Measurements from ENCODE around the gene TCOF1. TPM values are rescaled to one million over a fixed set of nuclear protein-coding genes. Genes with fewer than 3 reads are reported as not detected.

Gene TCOF1
- total RNA-seq, 1 experiment from 2014 or later, result 75.3 TPM

DNA sequence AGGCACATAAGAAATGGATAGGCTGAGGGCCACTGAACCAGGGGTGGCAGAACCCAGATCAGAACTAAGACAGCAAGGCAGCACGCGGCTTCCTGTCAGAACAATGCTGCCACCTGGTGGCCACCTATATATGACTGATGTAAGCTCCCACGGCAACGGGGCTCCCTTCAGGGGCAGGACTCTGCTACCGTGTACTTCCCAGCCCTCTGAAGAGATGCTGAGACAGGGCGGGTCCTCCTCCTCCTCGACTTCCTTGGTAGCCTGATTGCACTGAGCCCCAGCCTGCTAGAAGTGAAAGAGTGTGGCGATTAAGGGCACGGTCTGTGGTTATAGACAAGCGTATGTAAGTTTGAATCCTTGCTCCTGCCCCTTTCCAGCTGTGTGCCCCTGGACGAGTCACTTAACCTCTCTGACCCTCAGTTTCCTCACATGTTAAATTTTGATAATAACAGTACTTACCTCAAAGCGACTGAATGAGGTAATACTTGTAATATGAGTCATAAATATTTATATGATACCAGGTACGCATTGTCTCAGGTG lies 78.7 kb downstream of the TCOF1 start:
- peak; percentile 74 to 84 for DNase-seq
- intact Hi-C loops (cut with micrococcal nuclease; ENCODE audit: unreplicated experiment), result loop anchor here (1.0 to 10.0 kb wide), 9 partner anchors 39 to 799 kb away; partner anchors contain the start of genes HMGXB3, TCOF1 and TIGD6
- H3K9me3 ChIP-seq (ENCODE audit: insufficient read depth, low read depth), result no peaks in the 10 kb centered on the region
- no peaks in the 10 kb centered on the region for H3K4me1 ChIP-seq (replicated peaks; ENCODE audit: insufficient read depth)
- H2AFZ ChIP-seq, result no peak overlapping the region
- H3K27ac ChIP-seq, result no peak overlapping the region
- H3K79me2 ChIP-seq (ENCODE audit: low read depth), result no peaks in the 10 kb centered on the region
- H4K20me1 ChIP-seq (ENCODE audit: insufficient read depth), result no peaks in the 10 kb centered on the region
- ChIA-PET CTCF (interaction anchor here (0.5 to 0.8 kb wide), 3 partner anchors 13 to 125 kb away, joined by 3 read pairs; partner anchors contain the start of gene RPS14), POLR2A (ENCODE audit: unreplicated experiment) (no interaction called here)
- no peak overlapping the region for H3K4me2 ChIP-seq
- no peaks in the 10 kb centered on the region for H3K9me2 ChIP-seq (ENCODE audit: insufficient read depth)
- H3K4me3 ChIP-seq, result no peak overlapping the region
- no peaks in the 10 kb centered on the region for H3K27me3 ChIP-seq (ENCODE audit: insufficient read depth, low read depth)
- H3K36me3 ChIP-seq (ENCODE audit: low read depth), result no peaks in the 10 kb centered on the region
- peaks cover 22% of the 10 kb centered on the region; the same call in 1 of the 2 replicates for H3F3A ChIP-seq (ENCODE audit: insufficient read depth, low read depth)
- TF ChIP-seq EZH2 (IDR thresholded peaks at IDR 0.05; ENCODE audit: low read depth) (no peak), CTCF (conservative IDR thresholded peaks at IDR 0.05) (peak; percentile 93)
- BruUV-seq (replicated peaks), result no TSS peak

- POLR2A ChIA-PET (ENCODE audit: unreplicated experiment), result no interaction called here
- Histone ChIP-seq H2AFZ (no peak overlapping the region), H3K4me1 (replicated peaks; ENCODE audit: insufficient read depth) (no peaks in the 10 kb centered on the region), H3K4me3 (no peak overlapping the region), H3K27me3 (ENCODE audit: insufficient read depth, low read depth) (no peaks in the 10 kb centered on the region), H3K27ac (no peak overlapping the region), H3K9me3 (ENCODE audit: insufficient read depth, low read depth) (no peaks in the 10 kb centered on the region), H3K36me3 (ENCODE audit: low read depth) (peaks cover 7% of the 10 kb centered on the region), H4K20me1 (ENCODE audit: insufficient read depth) (peaks cover 26% of the 10 kb centered on the region), H3K4me2 (no peak overlapping the region), H3F3A (ENCODE audit: insufficient read depth, low read depth) (peaks cover 50% of the 10 kb centered on the region), H3K79me2 (ENCODE audit: low read depth) (no peaks in the 10 kb centered on the region), H3K9me2 (ENCODE audit: insufficient read depth) (no peaks in the 10 kb centered on the region)
- intact Hi-C loops (cut with micrococcal nuclease; ENCODE audit: unreplicated experiment), result loop anchor here (5.0 to 10.0 kb wide), 4 partner anchors 42 to 802 kb away; partner anchors contain the start of genes HMGXB3, TCOF1 and TIGD6
- BruUV-seq (replicated peaks), result no TSS peak
- TF ChIP-seq CTCF (conservative IDR thresholded peaks at IDR 0.05) (peak; percentile 64), EZH2 (IDR thresholded peaks at IDR 0.05; ENCODE audit: low read depth) (no peak)
- CTCF ChIA-PET, result no interaction called here
- DNase-seq, result peak; percentile 33 to 44
These were observed 81.5 kb downstream of the TCOF1 start for GRCh38 chr5:150438873-150439546.

DNA sequence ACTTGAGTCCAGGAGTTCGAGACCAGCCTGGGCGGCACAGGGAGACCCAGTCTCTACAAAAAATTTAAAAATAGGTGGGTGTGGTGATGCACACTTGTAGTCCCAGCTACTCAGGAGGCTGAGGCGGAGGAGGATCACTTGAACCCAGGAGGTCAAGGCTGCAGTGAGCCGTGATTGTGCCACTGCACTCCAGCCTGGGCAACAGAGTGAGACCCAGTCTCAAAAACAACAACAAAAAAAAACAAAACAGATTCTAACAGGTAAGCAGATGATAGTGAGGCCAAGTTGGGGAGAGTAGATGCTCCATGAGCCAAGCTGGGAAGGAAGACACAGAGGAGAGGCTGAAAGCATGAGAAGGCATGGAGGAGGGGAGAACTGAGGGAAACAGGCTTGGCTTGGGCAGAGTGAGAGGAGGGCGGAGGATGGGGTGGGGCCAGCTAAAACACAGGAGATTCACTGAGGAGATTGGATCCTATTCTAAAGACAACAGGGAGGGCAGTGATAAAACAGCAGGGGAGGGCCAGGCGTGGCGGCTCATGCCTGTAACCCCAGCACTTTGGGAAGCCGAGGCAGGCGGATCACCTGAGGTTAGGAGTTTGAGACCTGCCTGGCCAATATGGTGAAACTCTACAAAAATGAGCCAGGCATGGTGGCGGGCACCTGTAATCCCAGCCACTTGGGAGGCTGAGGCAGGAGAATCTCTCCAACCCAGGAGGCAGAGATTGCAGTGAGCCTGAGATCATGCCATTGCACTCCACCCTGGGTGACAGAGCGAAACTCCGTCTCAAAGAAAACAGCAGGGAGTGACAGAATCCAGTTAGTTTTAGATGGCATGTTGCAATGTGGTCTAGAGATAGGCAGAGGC lies 83.7 kb downstream of the TCOF1 start:
- Histone ChIP-seq H3K27ac (no peak overlapping the region), H3K9me2 (ENCODE audit: insufficient read depth) (no peaks in the 10 kb centered on the region), H3K36me3 (ENCODE audit: low read depth) (peaks cover 26% of the 10 kb centered on the region), H4K20me1 (ENCODE audit: insufficient read depth) (peaks cover 48% of the 10 kb centered on the region), H3K27me3 (ENCODE audit: insufficient read depth, low read depth) (no peaks in the 10 kb centered on the region), H3K79me2 (ENCODE audit: low read depth) (peaks cover 2% of the 10 kb centered on the region), H3K9me3 (ENCODE audit: insufficient read depth, low read depth) (no peaks in the 10 kb centered on the region), H3K4me2 (no peak overlapping the region), H3K4me3 (no peak overlapping the region), H2AFZ (no peak overlapping the region), H3K4me1 (replicated peaks; ENCODE audit: insufficient read depth) (no peaks in the 10 kb centered on the region), H3F3A (ENCODE audit: insufficient read depth, low read depth) (peaks cover 72% of the 10 kb centered on the region)
- CTCF ChIA-PET, result no interaction called here
- intact Hi-C loops (cut with micrococcal nuclease; ENCODE audit: unreplicated experiment), result no loop called here
- BruUV-seq (replicated peaks), result no TSS peak
- DNase-seq, result no peak
- POLR2A ChIA-PET (ENCODE audit: unreplicated experiment), result no interaction called here
- TF ChIP-seq EZH2 (IDR thresholded peaks at IDR 0.05; ENCODE audit: low read depth) (no peak), CTCF (conservative IDR thresholded peaks at IDR 0.05) (no peak)

Measured in PC-9 (cell line).